ENCODE results near the gene USP36. TPM values are rescaled to one million over a fixed set of nuclear protein-coding genes. Genes with fewer than 3 reads are reported as not detected.
A peak's percentile ranks its signal among the peaks of the same experiment; 100 is the strongest.

The USP36 gene
- total and polyA plus RNA-seq, 9 of the 15 experiments (the other 6 are each of a cell fraction or from before 2014, with no cell fraction given): 6.4 to 72.8 (median 22.5) TPM

- TF ChIP-seq TSHZ1 (CRISPR knock-in tag; IDR thresholded peaks at IDR 0.05) (no peak), BRD4 (IDR thresholded peaks at IDR 0.05) (no peak), MIER1 (IDR thresholded peaks at IDR 0.05; ENCODE audit: low read depth) (no peak), SLC30A9 (CRISPR knock-in tag; IDR thresholded peaks at IDR 0.05) (no peak), ZNF586 (CRISPR knock-in tag; conservative IDR thresholded peaks at IDR 0.05) (no peak), POLR3G (IDR thresholded peaks at IDR 0.05; ENCODE audit: extremely low read depth, insufficient read length, insufficient replicate concordance) (no peak), NFE2L1 (tag; IDR thresholded peaks at IDR 0.05; ENCODE audit: borderline replicate concordance, low read depth) (no peak), SP1 (CRISPR knock-in tag; IDR thresholded peaks at IDR 0.05) (no peak), ZFX (CRISPR knock-in tag; IDR thresholded peaks at IDR 0.05) (no peak; the same call in 1 of the 2 replicates), CC2D1A (IDR thresholded peaks at IDR 0.05) (no peak), CCAR2 (IDR thresholded peaks at IDR 0.05; ENCODE audit: low read depth, low read length) (no peak), ZBTB26 (CRISPR knock-in tag; IDR thresholded peaks at IDR 0.05) (no peak), L3MBTL2 (IDR thresholded peaks at IDR 0.05) (peak; percentile 60; the same call in 1 of the 2 replicates), ZNF79 (CRISPR knock-in tag; IDR thresholded peaks at IDR 0.05; ENCODE audit: low read depth) (no peak), NFIX (CRISPR knock-in tag; IDR thresholded peaks at IDR 0.05; ENCODE audit: low read depth) (no peak), RUNX1 (IDR thresholded peaks at IDR 0.05; ENCODE audit: low read depth) (no peak), ZNF175 (CRISPR knock-in tag; IDR thresholded peaks at IDR 0.05; ENCODE audit: low read depth) (peak; percentile 62; the same call in 1 of the 2 replicates), CEBPB (tag; IDR thresholded peaks at IDR 0.05) (no peak), ZNF354B (CRISPR knock-in tag; IDR thresholded peaks at IDR 0.05) (no peak), RFX7 (CRISPR knock-in tag; IDR thresholded peaks at IDR 0.05) (no peak), LEF1 (IDR thresholded peaks at IDR 0.05) (peak; percentile 76), ZNF695 (CRISPR knock-in tag; IDR thresholded peaks at IDR 0.05) (no peak), ZNF143 (CRISPR knock-in tag; IDR thresholded peaks at IDR 0.05) (no peak), CTCF (IDR thresholded peaks at IDR 0.05 in 2 of 3, conservative IDR thresholded peaks at IDR 0.05 in 1 of 3; ENCODE audit: insufficient read depth in 2 of 3, low read depth in 1 of 3, low read length in 3 of 3) (no peak)
Measured at GRCh38 chr17:78783711-78784324, 56.8 kb downstream of the USP36 start (continued).

Measured in K562 (cell line).